Measurements from ENCODE around the gene DGKQ. TPM values are rescaled to one million over a fixed set of nuclear protein-coding genes. Genes with fewer than 3 reads are reported as not detected.

Gene DGKQ
- total and polyA plus RNA-seq, 3 experiments from 2014 or later: 17.2 to 26.2 (median 19.6) TPM

- ChIA-PET POLR2A (no interaction called here), CTCF (no interaction called here)
- H3K27ac ChIP-seq (ENCODE audit: low read depth, low read length): no peak overlapping the region
- H3K4me1 ChIP-seq (ENCODE audit: insufficient read depth, low read length): peaks cover 14% of the 10 kb centered on the region
- no peak for DNase-seq
- peaks cover 9% of the 10 kb centered on the region for H3K27me3 ChIP-seq (ENCODE audit: insufficient read depth, low read length, poor library complexity, severe bottlenecking)
- Mint-ChIP-seq H3K36me3 (peaks cover 0 to 7% (median 0%) of the 10 kb centered on the region in 3 donors), H3K4me1 (peaks cover 12 to 19% (median 14%) of the 10 kb centered on the region in 3 donors), H3K4me3 (peak overlapping the region in 2 of 7 donors; percentile 44 to 47), H3K27ac (no peak overlapping the region), H3K27me3 (peaks cover 16 to 24% of the 10 kb centered on the region in 2 donors), H3K9me3 (peaks cover 0 to 6% (median 0%) of the 10 kb centered on the region in 5 donors)
- no peaks in the 10 kb centered on the region for H3K9me3 ChIP-seq (ENCODE audit: low read length)
- H3K4me3 ChIP-seq (ENCODE audit: low read length): no peak overlapping the region
- H3K36me3 ChIP-seq (ENCODE audit: insufficient read depth, low read length): no peaks in the 10 kb centered on the region
Observed at GRCh38 chr4:1011666-1012033, 38.3 kb upstream of the DGKQ start.

GRCh38 chr4:1011022-1011665 lies 37.8 kb upstream of the DGKQ start, which contains the start of gene FGFRL1:
Gene FGFRL1 (plus strand): TSS chr4:1011626. CDS start chr4:1012486, 860 bp downstream.
- peak within 1 kb of the TSS; percentile 70 for H3K27ac ChIP-seq (ENCODE audit: low read depth, low read length)
- H3K4me1 ChIP-seq (ENCODE audit: insufficient read depth, low read length): peaks cover 14% of the 10 kb centered on the region
- peak within 1 kb of the TSS; percentile 80 for H3K4me3 ChIP-seq (ENCODE audit: low read length)
- H3K27me3 Mint-ChIP-seq: peaks cover 18 to 29% of the 10 kb centered on the region in 2 donors
- peaks cover 0 to 7% (median 0%) of the 10 kb centered on the region in 3 donors for H3K36me3 Mint-ChIP-seq
- H3K4me1 Mint-ChIP-seq: peaks cover 12 to 19% (median 14%) of the 10 kb centered on the region in 3 donors
- H3K36me3 ChIP-seq (ENCODE audit: insufficient read depth, low read length): no peaks in the 10 kb centered on the region
- no peaks in the 10 kb centered on the region for H3K9me3 ChIP-seq (ENCODE audit: low read length)
- ChIA-PET CTCF (interaction anchor here (1.6 kb wide), 1 partner anchor 12 kb away, joined by 4 read pairs; no protein-coding TSS in a partner anchor), POLR2A (interaction anchor here (0.7 to 1.5 kb wide), 2 partner anchors 25 to 229 kb away, joined by 3 to 5 read pairs; partner anchors contain the start of gene IDUA)
- H3K4me3 Mint-ChIP-seq: peak within 1 kb of the TSS; percentile 85 to 95 (median 90)
- peaks cover 0 to 6% (median 0%) of the 10 kb centered on the region in 5 donors for H3K9me3 Mint-ChIP-seq
- peak within 1 kb of the TSS; percentile 83 to 97 (median 94) for H3K27ac Mint-ChIP-seq
- DNase-seq: peak; percentile 80 to 92 (median 86)
- H3K27me3 ChIP-seq (ENCODE audit: insufficient read depth, low read length, poor library complexity, severe bottlenecking): peaks cover 9% of the 10 kb centered on the region

- Mint-ChIP-seq H3K27ac (peak overlapping the region; percentile 83 to 97 (median 94)), H3K4me3 (peak overlapping the region; percentile 85 to 95 (median 90)), H3K9me3 (peaks cover 0 to 6% (median 0%) of the 10 kb centered on the region in 5 donors), H3K4me1 (peaks cover 12 to 19% (median 14%) of the 10 kb centered on the region in 3 donors), H3K27me3 (peaks cover 25 to 32% of the 10 kb centered on the region in 2 donors), H3K36me3 (peaks cover 0 to 7% (median 0%) of the 10 kb centered on the region in 3 donors)
- DNase-seq: peak; percentile 66 to 88 (median 76)
- ChIA-PET POLR2A (interaction anchor here (0.7 to 1.5 kb wide), 3 partner anchors 24 to 229 kb away, joined by 3 to 5 read pairs (median 4); partner anchors contain the start of gene IDUA), CTCF (interaction anchor here (0.8 to 1.9 kb wide), 4 partner anchors 13 to 619 kb away, joined by 3 to 6 read pairs (median 4); partner anchors contain the start of gene IDUA)
- peak overlapping the region; percentile 80 for H3K4me3 ChIP-seq (ENCODE audit: low read length)
- H3K4me1 ChIP-seq (ENCODE audit: insufficient read depth, low read length): peaks cover 14% of the 10 kb centered on the region
- H3K36me3 ChIP-seq (ENCODE audit: insufficient read depth, low read length): no peaks in the 10 kb centered on the region
- H3K27me3 ChIP-seq (ENCODE audit: insufficient read depth, low read length, poor library complexity, severe bottlenecking): peaks cover 9% of the 10 kb centered on the region
- H3K27ac ChIP-seq (ENCODE audit: low read depth, low read length): peak overlapping the region; percentile 70
- H3K9me3 ChIP-seq (ENCODE audit: low read length): no peaks in the 10 kb centered on the region
Observed at GRCh38 chr4:1010395-1011021, 37.1 kb upstream of the DGKQ start.

- ChIA-PET POLR2A (interaction anchor here (0.9 to 1.5 kb wide), 2 partner anchors 23 to 228 kb away, joined by 4 to 5 read pairs; partner anchors contain the start of gene IDUA), CTCF (interaction anchor here (0.8 to 1.9 kb wide), 5 partner anchors 13 to 620 kb away, joined by 3 to 6 read pairs (median 3); partner anchors contain the start of gene IDUA)
- Histone ChIP-seq H3K27me3 (ENCODE audit: insufficient read depth, low read length, poor library complexity, severe bottlenecking) (peaks cover 13% of the 10 kb centered on the region), H3K27ac (ENCODE audit: low read depth, low read length) (peak overlapping the region; percentile 70), H3K9me3 (ENCODE audit: low read length) (no peaks in the 10 kb centered on the region), H3K4me3 (ENCODE audit: low read length) (peak overlapping the region; percentile 80), H3K36me3 (ENCODE audit: insufficient read depth, low read length) (no peaks in the 10 kb centered on the region), H3K4me1 (ENCODE audit: insufficient read depth, low read length) (peaks cover 14% of the 10 kb centered on the region)
- peaks cover 0 to 6% (median 0%) of the 10 kb centered on the region in 5 donors for H3K9me3 Mint-ChIP-seq
- H3K4me1 Mint-ChIP-seq: peaks cover 12 to 19% (median 14%) of the 10 kb centered on the region in 3 donors
- peak; percentile 65 to 83 (median 69) for DNase-seq
- H3K36me3 Mint-ChIP-seq: peaks cover 0 to 7% (median 0%) of the 10 kb centered on the region in 3 donors
- H3K4me3 Mint-ChIP-seq: peak overlapping the region; percentile 77 to 95 (median 89)
- peaks cover 25 to 34% of the 10 kb centered on the region in 2 donors for H3K27me3 Mint-ChIP-seq
- peak overlapping the region in 6 of 8 donors; percentile 12 to 95 (median 88) for H3K27ac Mint-ChIP-seq
Observed at GRCh38 chr4:1009542-1010394, 36.4 kb upstream of the DGKQ start.

GRCh38 chr4:1008840-1009541 lies 35.6 kb upstream of the DGKQ start:
- Histone ChIP-seq H3K9me3 (ENCODE audit: low read length) (no peaks in the 10 kb centered on the region), H3K27me3 (ENCODE audit: insufficient read depth, low read length, poor library complexity, severe bottlenecking) (peaks cover 13% of the 10 kb centered on the region), H3K36me3 (ENCODE audit: insufficient read depth, low read length) (no peaks in the 10 kb centered on the region), H3K27ac (ENCODE audit: low read depth, low read length) (peak overlapping the region; percentile 38), H3K4me3 (ENCODE audit: low read length) (peak overlapping the region; percentile 58), H3K4me1 (ENCODE audit: insufficient read depth, low read length) (peaks cover 14% of the 10 kb centered on the region)
- POLR2A ChIA-PET: no interaction called here
- DNase-seq: peak in 4 of 5 donors; percentile 10 to 68 (median 34)
- Mint-ChIP-seq H3K9me3 (peaks cover 0 to 6% (median 0%) of the 10 kb centered on the region in 5 donors), H3K36me3 (peaks cover 0 to 6% (median 0%) of the 10 kb centered on the region in 3 donors), H3K27ac (peak overlapping the region in 7 of 8 donors; percentile 12 to 93 (median 68)), H3K4me3 (peak overlapping the region; percentile 77 to 91 (median 84)), H3K4me1 (peaks cover 12 to 17% (median 14%) of the 10 kb centered on the region in 3 donors), H3K27me3 (peaks cover 27 to 41% of the 10 kb centered on the region in 2 donors)
- CTCF ChIA-PET: interaction anchor here (1.0 to 1.9 kb wide), 3 partner anchors 21 to 267 kb away, joined by 3 to 6 read pairs (median 5); partner anchors contain the start of gene IDUA

- Histone ChIP-seq H3K27me3 (ENCODE audit: insufficient read depth, low read length, poor library complexity, severe bottlenecking) (peaks cover 16% of the 10 kb centered on the region), H3K27ac (ENCODE audit: low read depth, low read length) (no peak overlapping the region), H3K9me3 (ENCODE audit: low read length) (no peaks in the 10 kb centered on the region), H3K36me3 (ENCODE audit: insufficient read depth, low read length) (no peaks in the 10 kb centered on the region), H3K4me3 (ENCODE audit: low read length) (no peak overlapping the region), H3K4me1 (ENCODE audit: insufficient read depth, low read length) (peaks cover 10% of the 10 kb centered on the region)
- POLR2A ChIA-PET: no interaction called here
- peaks cover 29 to 49% of the 10 kb centered on the region in 2 donors for H3K27me3 Mint-ChIP-seq
- no peak for DNase-seq
- peaks cover 0 to 6% (median 0%) of the 10 kb centered on the region in 5 donors for H3K9me3 Mint-ChIP-seq
- H3K36me3 Mint-ChIP-seq: peaks cover 0 to 4% (median 0%) of the 10 kb centered on the region in 3 donors
- H3K27ac Mint-ChIP-seq: peak overlapping the region in 1 of 8 donors; percentile 36
- H3K4me3 Mint-ChIP-seq: no peak overlapping the region
- peaks cover 14 to 16% (median 15%) of the 10 kb centered on the region in 3 donors for H3K4me1 Mint-ChIP-seq
- CTCF ChIA-PET: interaction anchor here (1.4 kb wide), 1 partner anchor 20 kb away, joined by 4 read pairs; no protein-coding TSS in a partner anchor
Observed at GRCh38 chr4:1006856-1007255, 33.5 kb upstream of the DGKQ start.
